ENCODE data around the gene OGFOD3.
A peak's percentile ranks its signal among the peaks of the same experiment; 100 is the strongest.
"Not testable (repeated sequence)": the region's sequence is repeated elsewhere in the genome, so short reads cannot be mapped to it uniquely, and the experiment has no call there.

OGFOD3 gene

DNA sequence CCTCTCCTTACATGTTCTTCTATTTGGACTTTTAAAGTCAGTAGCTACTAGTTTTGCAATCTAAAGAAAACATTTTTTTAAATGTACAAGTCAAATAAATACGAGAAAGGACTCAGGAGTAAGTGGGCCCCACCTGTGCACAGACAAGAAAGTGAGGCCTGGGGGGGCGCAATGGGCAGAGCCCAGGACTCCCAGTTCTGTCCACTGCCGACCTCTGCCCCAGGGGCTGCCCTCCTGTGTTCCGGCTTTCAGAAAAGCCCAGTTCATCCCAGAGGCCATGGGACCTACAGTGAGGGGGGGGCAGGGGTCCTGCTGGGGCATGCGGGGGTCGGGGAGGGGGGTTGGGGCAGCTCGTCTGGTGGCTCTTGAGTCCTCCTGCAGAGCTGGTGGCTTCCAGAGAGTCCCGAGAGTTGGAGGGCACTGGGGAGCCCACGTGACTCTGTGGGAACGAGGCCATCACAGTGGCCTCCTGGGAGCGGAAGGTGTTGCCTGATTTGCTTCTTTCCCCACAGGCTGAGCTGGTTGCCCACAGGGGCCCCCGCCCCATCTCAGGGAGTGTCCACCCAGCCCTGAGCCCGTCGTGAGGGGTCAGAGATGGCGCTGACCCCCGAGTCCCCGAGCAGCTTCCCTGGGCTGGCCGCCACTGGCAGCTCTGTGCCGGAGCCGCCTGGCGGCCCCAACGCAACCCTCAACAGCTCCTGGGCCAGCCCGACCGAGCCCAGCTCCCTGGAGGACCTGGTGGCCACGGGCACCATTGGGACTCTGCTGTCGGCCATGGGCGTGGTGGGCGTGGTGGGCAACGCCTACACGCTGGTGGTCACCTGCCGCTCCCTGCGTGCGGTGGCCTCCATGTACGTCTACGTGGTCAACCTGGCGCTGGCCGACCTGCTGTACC, 44.4 kb downstream of the OGFOD3 start:
- TF ChIP-seq, protein P1, sequence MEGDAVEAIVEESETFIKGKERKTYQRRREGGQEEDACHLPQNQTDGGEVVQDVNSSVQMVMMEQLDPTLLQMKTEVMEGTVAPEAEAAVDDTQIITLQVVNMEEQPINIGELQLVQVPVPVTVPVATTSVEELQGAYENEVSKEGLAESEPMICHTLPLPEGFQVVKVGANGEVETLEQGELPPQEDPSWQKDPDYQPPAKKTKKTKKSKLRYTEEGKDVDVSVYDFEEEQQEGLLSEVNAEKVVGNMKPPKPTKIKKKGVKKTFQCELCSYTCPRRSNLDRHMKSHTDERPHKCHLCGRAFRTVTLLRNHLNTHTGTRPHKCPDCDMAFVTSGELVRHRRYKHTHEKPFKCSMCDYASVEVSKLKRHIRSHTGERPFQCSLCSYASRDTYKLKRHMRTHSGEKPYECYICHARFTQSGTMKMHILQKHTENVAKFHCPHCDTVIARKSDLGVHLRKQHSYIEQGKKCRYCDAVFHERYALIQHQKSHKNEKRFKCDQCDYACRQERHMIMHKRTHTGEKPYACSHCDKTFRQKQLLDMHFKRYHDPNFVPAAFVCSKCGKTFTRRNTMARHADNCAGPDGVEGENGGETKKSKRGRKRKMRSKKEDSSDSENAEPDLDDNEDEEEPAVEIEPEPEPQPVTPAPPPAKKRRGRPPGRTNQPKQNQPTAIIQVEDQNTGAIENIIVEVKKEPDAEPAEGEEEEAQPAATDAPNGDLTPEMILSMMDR (IDR thresholded peaks at IDR 0.05; ENCODE audit: borderline replicate concordance, control extremely low read depth, extremely low read depth, insufficient read depth, missing control alignments): no peak
- no peak for DNase-seq (ENCODE audit: low spot score)

DNA sequence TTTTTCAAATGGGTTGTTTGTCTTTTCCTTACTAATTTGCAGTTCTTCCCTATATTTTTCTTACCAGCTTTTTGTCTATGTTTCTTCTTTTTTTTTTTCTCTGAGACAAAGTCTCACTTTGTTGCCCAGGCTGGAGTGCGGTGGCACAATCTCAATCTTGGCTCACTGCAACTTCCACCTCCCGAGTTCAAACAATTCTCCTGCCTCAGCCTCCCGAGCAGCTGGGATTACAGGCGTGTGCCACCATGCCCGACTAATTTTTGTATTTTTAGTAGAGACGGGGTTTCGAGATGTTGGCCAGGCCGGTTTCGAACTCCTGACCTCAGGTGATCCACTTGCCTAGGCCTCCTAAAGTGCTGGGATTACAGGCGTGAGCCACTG, 45.3 kb downstream of the OGFOD3 start:
- DNase-seq (ENCODE audit: low spot score); in situ Hi-C loops (cut with MboI; ENCODE audit: low sequenced_read_pairs, unreplicated experiment): not testable (repeated sequence)

More for the DNA sequence above, 44.4 kb downstream of the OGFOD3 start:
- in situ Hi-C loops (cut with MboI; ENCODE audit: low sequenced_read_pairs, unreplicated experiment): no loop called here

DNA sequence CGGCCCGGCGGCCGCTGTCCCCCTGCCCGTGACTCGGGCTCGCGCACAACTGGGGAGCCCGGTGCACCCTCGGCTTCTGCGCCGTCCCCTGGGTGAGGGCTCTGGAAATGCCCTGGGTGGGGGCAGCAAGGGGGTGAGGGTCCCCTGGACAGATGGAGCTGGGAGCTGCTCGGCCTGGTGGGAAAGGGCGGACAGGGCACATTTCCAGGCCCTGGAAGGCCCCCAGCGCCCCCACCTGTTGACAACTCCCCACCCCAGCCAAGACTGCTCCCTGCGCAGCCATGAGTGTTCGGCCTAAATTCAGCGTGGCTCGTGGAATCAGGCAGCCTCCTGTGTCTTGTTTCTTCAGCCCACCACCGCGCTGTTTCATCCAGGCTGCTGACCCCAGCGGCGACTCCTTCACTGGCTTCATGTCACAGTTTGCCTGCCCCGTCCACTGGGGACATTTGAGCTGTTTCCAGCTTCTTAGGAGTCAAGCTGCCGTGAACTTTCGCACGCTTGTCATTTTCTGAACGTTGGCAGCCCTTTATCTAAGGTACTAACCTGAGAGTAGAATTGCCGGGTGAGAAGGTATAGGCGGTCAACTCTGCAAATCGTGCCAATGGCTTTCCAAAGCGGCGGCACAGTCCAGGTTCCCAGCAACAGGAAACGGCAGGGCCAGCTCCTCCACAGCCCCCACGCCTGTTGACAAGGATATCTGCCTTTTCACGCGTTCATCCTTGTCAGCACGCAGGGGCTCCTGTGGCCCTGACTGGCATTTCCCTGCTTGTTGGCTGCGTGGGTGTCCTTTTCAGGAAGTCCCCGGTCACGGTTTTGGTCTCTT, 45.9 kb downstream of the OGFOD3 start:
- in situ Hi-C loops (cut with MboI; ENCODE audit: low sequenced_read_pairs, unreplicated experiment): no loop called here
- DNase-seq (ENCODE audit: low spot score): no peak
- TF ChIP-seq, protein P1 (IDR thresholded peaks at IDR 0.05; ENCODE audit: borderline replicate concordance, control extremely low read depth, extremely low read depth, insufficient read depth, missing control alignments): no peak

DNA sequence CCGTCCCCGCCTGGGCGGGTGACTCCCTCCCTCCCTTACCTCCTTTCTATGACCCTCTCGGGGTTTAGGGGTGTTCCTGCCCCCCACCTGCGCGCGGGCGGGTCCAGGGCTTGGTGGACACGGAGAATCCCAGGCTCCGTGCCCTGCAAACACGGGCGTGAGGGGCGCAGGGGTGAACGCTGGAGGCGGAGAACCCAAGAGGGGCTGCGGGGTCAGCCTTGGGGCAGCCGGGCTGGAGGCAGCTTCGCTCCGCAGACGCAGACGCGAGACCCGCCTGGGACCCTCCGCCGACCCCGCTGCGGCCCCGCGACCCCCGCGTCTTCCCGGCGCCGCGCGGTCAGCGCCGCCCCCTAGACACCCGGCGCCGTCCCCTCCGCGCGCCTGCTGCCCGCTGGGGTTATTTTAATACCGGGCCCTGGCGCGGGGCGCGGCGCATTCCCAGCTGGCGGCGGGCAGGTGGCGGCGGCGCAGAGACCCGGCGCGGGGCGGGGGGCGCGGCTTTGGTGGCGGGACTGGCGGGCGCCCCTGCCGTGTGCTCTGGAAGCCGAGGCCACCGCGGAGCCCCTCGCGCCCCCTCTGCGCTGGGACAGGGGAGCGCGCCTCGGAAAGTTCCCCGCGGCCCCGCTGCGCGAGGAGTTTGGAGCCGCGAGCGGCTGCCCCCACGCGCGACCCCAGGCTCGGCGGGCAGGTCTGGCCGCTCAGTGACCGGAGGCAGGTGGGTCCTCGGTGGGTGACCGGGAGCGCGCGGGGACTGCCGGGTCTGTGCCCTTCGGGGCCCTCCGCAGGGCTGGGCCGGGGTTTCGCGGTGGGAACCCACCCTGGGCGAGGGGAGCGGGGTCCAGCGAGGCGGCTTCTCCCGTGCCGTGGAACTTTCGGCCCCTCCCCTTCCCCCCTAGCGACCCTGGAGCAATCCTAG, 46.8 kb downstream of the OGFOD3 start, which contains the start of gene UTS2R:
Gene UTS2R, plus strand, starts transcription at position 433 of the 916 bp plus-strand sequence. CDS start 2,560 bp downstream, outside the sequence.
- TF ChIP-seq, protein P1 (IDR thresholded peaks at IDR 0.05; ENCODE audit: borderline replicate concordance, control extremely low read depth, extremely low read depth, insufficient read depth, missing control alignments): no peak
- no peak for DNase-seq (ENCODE audit: low spot score)
- in situ Hi-C loops (cut with MboI; ENCODE audit: low sequenced_read_pairs, unreplicated experiment): no loop called here

DNA sequence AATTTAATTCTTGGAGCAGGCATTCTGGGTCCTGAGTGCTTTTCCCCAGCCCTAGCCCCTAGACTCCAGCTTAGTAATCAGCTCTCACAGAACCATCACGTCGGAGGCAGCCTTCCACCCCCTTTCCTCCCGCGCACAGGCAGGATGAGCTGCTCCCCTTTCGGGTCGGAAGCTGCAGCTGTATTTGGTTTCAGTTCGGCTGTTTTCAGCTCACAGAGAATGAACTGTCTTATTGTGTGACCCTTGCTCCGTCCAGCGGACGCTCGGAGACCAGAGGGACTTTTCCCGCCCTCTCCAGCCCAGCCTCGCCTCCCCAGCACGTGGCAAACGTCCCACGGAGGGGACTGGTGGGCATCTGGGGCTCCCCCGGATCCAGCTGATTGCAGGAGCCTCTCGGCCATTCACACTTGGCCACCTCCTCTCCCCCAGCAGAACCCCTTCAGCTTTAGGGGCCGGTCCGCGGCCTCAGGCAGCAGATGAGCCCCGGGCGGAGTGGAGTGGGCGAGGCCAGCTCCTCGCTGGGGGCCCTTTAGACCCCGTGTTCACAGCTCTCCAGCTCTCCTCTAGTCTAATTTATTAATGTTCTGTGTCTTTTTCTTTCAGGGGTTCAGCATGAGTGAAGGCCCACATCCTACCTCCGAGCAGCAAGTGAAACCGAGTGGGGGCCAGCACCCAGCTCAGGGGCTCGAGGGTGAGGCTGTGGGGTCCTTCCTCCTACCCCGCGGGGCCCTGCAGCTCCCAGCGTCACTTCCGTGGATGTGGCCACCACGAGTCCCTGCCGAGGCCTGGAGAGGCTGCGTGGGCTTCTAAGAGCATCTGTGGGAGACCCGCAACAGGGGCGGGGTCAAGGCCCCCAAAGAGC, 47.7 kb downstream of the OGFOD3 start:
- peak; percentile 80 for DNase-seq (ENCODE audit: low spot score)
- TF ChIP-seq, protein P1 (IDR thresholded peaks at IDR 0.05; ENCODE audit: borderline replicate concordance, control extremely low read depth, extremely low read depth, insufficient read depth, missing control alignments): no peak
- in situ Hi-C loops (cut with MboI; ENCODE audit: low sequenced_read_pairs, unreplicated experiment): no loop called here

DNA sequence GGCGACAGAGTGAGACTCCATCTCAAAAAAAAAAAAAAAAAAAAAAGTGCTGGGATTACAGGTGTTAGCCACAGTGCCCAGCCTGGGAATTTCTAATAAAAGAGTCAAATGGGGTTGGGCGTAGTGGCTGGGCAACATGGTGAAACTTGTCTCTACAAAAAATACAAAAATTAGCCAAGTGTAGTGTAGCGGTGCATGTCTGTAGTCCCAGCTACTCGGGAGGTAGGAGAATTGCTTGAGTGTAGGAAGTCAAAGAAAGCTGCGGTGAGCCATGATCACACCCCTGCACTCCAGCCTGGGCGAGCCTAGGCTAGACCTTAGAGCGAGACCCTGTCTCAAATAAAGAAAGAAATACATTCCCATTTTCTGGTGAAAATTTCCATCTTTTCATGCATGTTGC, 49.2 kb downstream of the OGFOD3 start:
- TF ChIP-seq, protein P1 (IDR thresholded peaks at IDR 0.05; ENCODE audit: borderline replicate concordance, control extremely low read depth, extremely low read depth, insufficient read depth, missing control alignments): no peak
- no peak for DNase-seq (ENCODE audit: low spot score)
- in situ Hi-C loops (cut with MboI; ENCODE audit: low sequenced_read_pairs, unreplicated experiment): no loop called here
